Measurements from ENCODE around the gene OTUD6A. TPM values are rescaled to one million over a fixed set of nuclear protein-coding genes. Genes with fewer than 3 reads are reported as not detected.

The OTUD6A gene
- total and polyA plus RNA-seq, 7 donors: not detected

- TF ChIP-seq CTCF (IDR thresholded peaks at IDR 0.05): no peak
- TF ChIP-seq EP300 (IDR thresholded peaks at IDR 0.05): no peak
- no peak for TF ChIP-seq POLR2A (IDR thresholded peaks at IDR 0.05)
- no peak for TF ChIP-seq POLR2AphosphoS5 (IDR thresholded peaks at IDR 0.05)
- 84 to 88% methylated on average over 11 of the region's 11 CpGs for WGBS, 2 donors
- Histone ChIP-seq H3K27me3 (no peaks in the 10 kb centered on the region), H3K4me1 (no peaks in the 10 kb centered on the region), H3K27ac (no peak overlapping the region), H3K36me3 (no peaks in the 10 kb centered on the region), H3K4me3 (no peak overlapping the region), H3K9me3 (no peaks in the 10 kb centered on the region)
- intact Hi-C loops (cut with DNase I): no loop called here
- no peak for DNase-seq
These were observed 19.6 kb upstream of the OTUD6A start for GRCh38 chrX:70042399-70043371.

GRCh38 chrX:70043685-70044084 lies 18.6 kb upstream of the OTUD6A start:
- 92 to 93% methylated on average over 9 of the region's 9 CpGs for WGBS, 2 donors
- intact Hi-C loops (cut with DNase I): no loop called here
- no peaks in the 10 kb centered on the region for H3K4me1 ChIP-seq
- no peaks in the 10 kb centered on the region for H3K36me3 ChIP-seq
- peak; percentile 45 for DNase-seq
- H3K9me3 ChIP-seq: no peaks in the 10 kb centered on the region
- no peaks in the 10 kb centered on the region for H3K27me3 ChIP-seq
- H3K4me3 ChIP-seq: no peak overlapping the region
- no peak for TF ChIP-seq CTCF (IDR thresholded peaks at IDR 0.05)
- no peak for TF ChIP-seq POLR2AphosphoS5 (IDR thresholded peaks at IDR 0.05)
- no peak for TF ChIP-seq POLR2A (IDR thresholded peaks at IDR 0.05)
- TF ChIP-seq EP300 (IDR thresholded peaks at IDR 0.05): no peak
- H3K27ac ChIP-seq: no peak overlapping the region

- DNase-seq: peak; percentile 25
- Histone ChIP-seq H3K4me1 (no peaks in the 10 kb centered on the region), H3K27ac (no peak overlapping the region), H3K36me3 (no peaks in the 10 kb centered on the region), H3K9me3 (no peaks in the 10 kb centered on the region), H3K27me3 (no peaks in the 10 kb centered on the region), H3K4me3 (no peak overlapping the region)
- intact Hi-C loops (cut with DNase I): no loop called here
- WGBS, 2 donors: 78 to 83% methylated on average over 4 of the region's 4 CpGs
- TF ChIP-seq POLR2AphosphoS5 (IDR thresholded peaks at IDR 0.05): no peak
- TF ChIP-seq EP300 (IDR thresholded peaks at IDR 0.05): no peak
- no peak for TF ChIP-seq CTCF (IDR thresholded peaks at IDR 0.05)
- no peak for TF ChIP-seq POLR2A (IDR thresholded peaks at IDR 0.05)
These were observed 17.6 kb upstream of the OTUD6A start for GRCh38 chrX:70044541-70045245.

- H3K27ac ChIP-seq: no peak overlapping the region
These were observed 15.3 kb upstream of the OTUD6A start for GRCh38 chrX:70046978-70047377.

More at GRCh38 chrX:70046978-70047377, 15.3 kb upstream of the OTUD6A start:
- no peaks in the 10 kb centered on the region for H3K27me3 ChIP-seq
- DNase-seq: no peak
- no peaks in the 10 kb centered on the region for H3K4me1 ChIP-seq
- intact Hi-C loops (cut with DNase I): no loop called here
- TF ChIP-seq EP300 (IDR thresholded peaks at IDR 0.05) (no peak), POLR2AphosphoS5 (IDR thresholded peaks at IDR 0.05) (no peak), CTCF (IDR thresholded peaks at IDR 0.05) (no peak), POLR2A (IDR thresholded peaks at IDR 0.05) (no peak)
- H3K36me3 ChIP-seq: no peaks in the 10 kb centered on the region
- H3K4me3 ChIP-seq: no peak overlapping the region
- H3K9me3 ChIP-seq: no peaks in the 10 kb centered on the region
